Measurements from ENCODE around the gene NUDT12.

Gene NUDT12

DNA sequence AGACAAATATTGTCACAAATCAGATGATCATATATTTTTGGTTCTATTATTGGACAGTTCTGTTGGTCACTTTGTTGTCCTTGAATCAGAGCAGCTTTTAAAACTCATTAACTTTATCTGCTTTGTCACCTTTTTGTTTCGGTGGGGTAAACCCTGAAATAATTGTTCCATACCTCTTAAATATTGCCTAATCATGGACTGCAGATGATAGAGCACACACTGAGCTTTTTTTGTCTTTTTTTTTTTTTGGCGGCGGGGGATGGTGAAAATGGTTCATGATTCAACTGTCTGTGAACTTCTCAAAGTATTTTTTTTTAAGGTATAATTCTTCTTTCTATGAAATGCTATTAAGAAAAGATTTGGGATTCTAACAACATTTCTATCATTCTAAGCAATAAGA lies 1.8 kb downstream of the NUDT12 start:
- ChIA-PET POLR2A (no interaction called here), CTCF (interaction anchor here (0.9 kb wide), 1 partner anchor 10 kb away, joined by 3 read pairs; no protein-coding TSS in a partner anchor)
- DNase-seq (ENCODE audit: extremely low spot score) = no peak
- TF ChIP-seq, protein P1, sequence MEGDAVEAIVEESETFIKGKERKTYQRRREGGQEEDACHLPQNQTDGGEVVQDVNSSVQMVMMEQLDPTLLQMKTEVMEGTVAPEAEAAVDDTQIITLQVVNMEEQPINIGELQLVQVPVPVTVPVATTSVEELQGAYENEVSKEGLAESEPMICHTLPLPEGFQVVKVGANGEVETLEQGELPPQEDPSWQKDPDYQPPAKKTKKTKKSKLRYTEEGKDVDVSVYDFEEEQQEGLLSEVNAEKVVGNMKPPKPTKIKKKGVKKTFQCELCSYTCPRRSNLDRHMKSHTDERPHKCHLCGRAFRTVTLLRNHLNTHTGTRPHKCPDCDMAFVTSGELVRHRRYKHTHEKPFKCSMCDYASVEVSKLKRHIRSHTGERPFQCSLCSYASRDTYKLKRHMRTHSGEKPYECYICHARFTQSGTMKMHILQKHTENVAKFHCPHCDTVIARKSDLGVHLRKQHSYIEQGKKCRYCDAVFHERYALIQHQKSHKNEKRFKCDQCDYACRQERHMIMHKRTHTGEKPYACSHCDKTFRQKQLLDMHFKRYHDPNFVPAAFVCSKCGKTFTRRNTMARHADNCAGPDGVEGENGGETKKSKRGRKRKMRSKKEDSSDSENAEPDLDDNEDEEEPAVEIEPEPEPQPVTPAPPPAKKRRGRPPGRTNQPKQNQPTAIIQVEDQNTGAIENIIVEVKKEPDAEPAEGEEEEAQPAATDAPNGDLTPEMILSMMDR (IDR thresholded peaks at IDR 0.05; ENCODE audit: control extremely low read depth, extremely low read depth, low read depth, missing control alignments) = no peak

DNA sequence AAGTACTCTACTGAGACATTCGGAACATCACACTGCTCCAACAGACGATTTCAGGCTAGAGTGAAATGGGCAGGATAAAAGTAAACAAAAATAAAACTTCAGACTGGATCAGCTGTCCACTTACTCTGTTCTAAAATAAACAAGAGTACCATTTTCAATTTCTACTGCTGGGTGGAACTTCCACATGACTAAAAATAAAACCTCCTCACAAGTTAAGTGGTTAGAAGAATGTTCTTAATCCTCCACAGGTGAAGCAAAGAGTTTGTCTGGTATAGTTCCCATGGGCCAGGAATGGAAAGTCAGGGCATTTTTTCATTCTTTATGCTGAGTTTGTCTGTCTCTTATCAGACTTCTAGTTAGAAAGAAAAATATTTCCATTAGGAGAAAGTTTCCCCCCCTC lies 15.7 kb downstream of the NUDT12 start:
- DNase-seq (ENCODE audit: extremely low spot score) = peak; percentile 3
- POLR2A ChIA-PET = no interaction called here
- TF ChIP-seq, protein P1 (IDR thresholded peaks at IDR 0.05; ENCODE audit: control extremely low read depth, extremely low read depth, low read depth, missing control alignments) = no peak
- CTCF ChIA-PET = no interaction called here

DNA sequence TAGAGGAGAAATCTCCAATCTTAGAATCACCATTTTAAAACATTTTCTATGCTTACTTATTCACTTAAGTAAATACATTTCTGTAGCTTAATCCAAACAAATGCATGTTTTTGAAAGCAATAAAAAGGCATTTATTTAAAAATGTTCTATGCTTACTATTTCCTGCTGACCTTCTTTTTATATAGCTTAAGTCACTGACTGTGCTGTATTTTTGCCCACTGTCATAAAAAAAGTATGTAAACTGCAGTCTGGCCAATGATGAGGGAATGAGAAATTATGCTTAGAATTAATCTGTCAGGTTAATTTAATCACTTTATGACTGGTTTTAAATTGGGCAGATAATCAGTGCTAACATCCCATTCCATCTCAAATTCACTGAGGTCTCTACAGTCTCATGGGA lies 20.1 kb downstream of the NUDT12 start:
- TF ChIP-seq, protein P1 (IDR thresholded peaks at IDR 0.05; ENCODE audit: control extremely low read depth, extremely low read depth, low read depth, missing control alignments) = no peak
- no peak for DNase-seq (ENCODE audit: extremely low spot score)
- POLR2A ChIA-PET = no interaction called here
- CTCF ChIA-PET = no interaction called here

DNA sequence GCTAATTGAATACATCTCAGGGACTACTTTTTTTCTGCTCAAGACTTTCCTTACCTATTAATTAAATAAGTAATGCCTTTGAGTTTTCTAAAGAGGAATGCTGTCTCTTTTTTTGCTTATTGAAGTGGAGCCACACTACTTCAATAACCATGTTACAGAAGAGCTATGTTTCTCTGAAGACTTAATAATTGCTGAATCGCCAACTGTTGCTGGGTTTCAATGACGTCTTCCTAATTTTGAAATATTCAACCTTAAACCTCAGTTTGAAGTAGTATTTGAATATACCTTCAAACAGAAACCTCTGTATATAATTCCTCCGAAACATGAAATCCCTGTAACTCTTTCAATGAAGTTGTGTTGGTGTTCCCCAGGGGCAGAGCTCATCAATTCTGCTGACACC lies 21.0 kb downstream of the NUDT12 start:
- TF ChIP-seq, protein P1 (IDR thresholded peaks at IDR 0.05; ENCODE audit: control extremely low read depth, extremely low read depth, low read depth, missing control alignments) = no peak
- CTCF ChIA-PET = interaction anchor here (0.7 to 2.8 kb wide), 5 partner anchors 8 to 269 kb away, joined by 3 to 10 read pairs (median 3); no protein-coding TSS in a partner anchor
- no peak for DNase-seq (ENCODE audit: extremely low spot score)
- POLR2A ChIA-PET = interaction anchor here (0.6 kb wide), 1 partner anchor 714 kb away, joined by 4 read pairs; no protein-coding TSS in a partner anchor

DNA sequence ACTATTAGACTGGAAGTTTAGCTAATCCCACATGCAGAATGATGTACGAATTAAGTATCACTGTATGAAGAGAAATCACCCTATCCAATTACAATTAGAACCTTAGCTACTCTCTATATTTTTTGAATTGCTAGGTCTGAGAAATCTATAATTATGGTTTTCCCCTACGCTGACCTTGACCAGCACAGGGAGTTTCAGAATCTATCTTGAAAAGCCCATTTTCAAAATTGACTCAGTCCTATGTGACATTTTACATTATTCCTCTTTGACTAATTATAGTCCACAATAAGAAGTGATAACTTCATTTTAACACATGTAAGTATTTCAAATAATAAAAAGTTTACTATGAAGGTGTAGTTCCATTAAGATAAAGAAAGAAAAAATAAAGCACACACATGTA lies 21.5 kb downstream of the NUDT12 start:
- no peak for DNase-seq (ENCODE audit: extremely low spot score)
- POLR2A ChIA-PET = interaction anchor here (0.6 kb wide), 1 partner anchor 714 kb away, joined by 4 read pairs; no protein-coding TSS in a partner anchor
- CTCF ChIA-PET = interaction anchor here (0.7 to 2.8 kb wide), 5 partner anchors 9 to 269 kb away, joined by 3 to 10 read pairs (median 3); no protein-coding TSS in a partner anchor
- TF ChIP-seq, protein P1 (IDR thresholded peaks at IDR 0.05; ENCODE audit: control extremely low read depth, extremely low read depth, low read depth, missing control alignments) = no peak

DNA sequence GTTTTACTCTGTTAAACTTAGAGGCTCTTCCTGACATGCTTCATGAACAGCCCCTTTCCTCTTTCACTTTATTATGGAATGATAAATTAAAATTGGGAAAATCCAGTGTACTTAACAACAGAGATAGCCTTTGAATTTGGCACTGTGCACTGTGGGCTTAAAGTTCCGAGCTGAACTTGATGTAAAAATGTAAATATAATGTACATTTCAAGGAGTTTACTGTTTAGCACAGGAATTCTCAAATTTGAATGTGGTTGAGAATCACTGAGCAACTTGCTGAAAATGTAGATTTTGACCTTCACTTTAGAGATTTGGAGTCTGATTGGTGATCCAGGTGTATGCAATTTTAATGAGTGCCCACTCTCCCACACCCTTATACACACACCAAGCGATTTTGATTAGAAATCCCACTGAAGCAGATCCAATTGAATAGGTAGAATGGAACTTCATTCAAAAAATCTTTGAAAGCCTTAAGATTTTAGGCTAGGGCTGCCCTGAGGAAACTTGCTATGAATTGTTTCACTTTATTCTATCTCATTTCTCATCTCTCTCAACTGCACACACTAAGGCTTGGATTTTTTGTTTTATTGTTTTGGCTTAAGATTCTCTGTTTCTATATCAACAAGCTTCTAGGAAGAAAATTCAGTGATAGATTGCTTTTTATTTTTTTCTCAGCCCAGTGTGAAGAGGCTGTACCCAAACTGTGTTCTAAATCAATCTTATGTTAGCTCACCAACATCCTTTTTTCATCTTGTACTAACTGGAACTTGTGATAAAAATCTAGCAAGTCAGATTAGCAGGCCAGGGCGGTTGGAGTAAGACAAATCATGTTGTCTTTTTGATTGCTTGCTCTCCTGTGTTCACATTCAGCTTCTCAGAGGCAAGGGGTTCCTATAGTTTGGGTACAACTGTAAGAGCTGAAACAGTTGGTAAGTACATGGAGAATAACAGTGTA lies 22.9 kb downstream of the NUDT12 start:
- ChIA-PET POLR2A (no interaction called here), CTCF (interaction anchor here (1.1 to 2.8 kb wide), 4 partner anchors 8 to 315 kb away, joined by 5 to 10 read pairs (median 6); no protein-coding TSS in a partner anchor)
- DNase-seq (ENCODE audit: extremely low spot score) = no peak
- TF ChIP-seq, protein P1 (IDR thresholded peaks at IDR 0.05; ENCODE audit: control extremely low read depth, extremely low read depth, low read depth, missing control alignments) = no peak
